Measurements from ENCODE around the gene ZNF740.

ZNF740 gene

GRCh38 chr12:53232646-53233461 lies 52.3 kb downstream of the ZNF740 start:
- Histone ChIP-seq H3K27me3 (ENCODE audit: insufficient read depth, low read length) (peaks cover 68% of the 10 kb centered on the region), H3K36me3 (ENCODE audit: insufficient read depth, low read length) (no peaks in the 10 kb centered on the region), H3K4me1 (ENCODE audit: insufficient read depth, low read length) (peaks cover 26% of the 10 kb centered on the region), H2AFZ (ENCODE audit: low read depth, low read length) (no peak overlapping the region), H3K4me3 (ENCODE audit: low read length) (no peak overlapping the region), H3K9me3 (ENCODE audit: low read length) (no peaks in the 10 kb centered on the region)

DNA sequence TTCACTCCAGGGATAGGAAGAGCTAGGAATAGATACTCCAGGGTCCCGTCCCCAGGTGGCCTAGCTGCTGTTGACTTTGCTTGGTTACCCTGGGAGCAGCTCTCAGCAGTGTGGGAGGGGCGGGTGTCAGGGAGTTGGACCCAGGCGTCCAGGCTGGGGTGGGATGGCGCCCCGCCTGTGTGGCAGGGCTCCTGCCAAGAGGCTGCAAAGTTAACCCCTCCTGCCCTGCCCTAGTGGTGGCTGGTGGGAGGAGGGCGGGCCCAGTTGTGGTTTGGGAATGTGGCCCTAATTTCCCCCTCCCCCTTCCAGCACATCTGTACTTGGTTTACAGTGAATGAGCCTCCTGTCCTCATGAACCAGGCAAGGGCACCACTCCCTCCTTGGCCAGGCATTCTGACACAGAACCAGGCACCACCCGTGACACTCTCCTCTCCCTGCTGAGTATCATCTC lies 53.2 kb downstream of the ZNF740 start:
- no peak overlapping the region for H3K4me3 ChIP-seq (ENCODE audit: low read length)
- peaks cover 62% of the 10 kb centered on the region for H3K27me3 ChIP-seq (ENCODE audit: insufficient read depth, low read length)
- H3K9me3 ChIP-seq (ENCODE audit: low read length), result no peaks in the 10 kb centered on the region
- H2AFZ ChIP-seq (ENCODE audit: low read depth, low read length), result no peak overlapping the region
- H3K4me1 ChIP-seq (ENCODE audit: insufficient read depth, low read length), result peaks cover 26% of the 10 kb centered on the region
- H3K36me3 ChIP-seq (ENCODE audit: insufficient read depth, low read length), result no peaks in the 10 kb centered on the region

DNA sequence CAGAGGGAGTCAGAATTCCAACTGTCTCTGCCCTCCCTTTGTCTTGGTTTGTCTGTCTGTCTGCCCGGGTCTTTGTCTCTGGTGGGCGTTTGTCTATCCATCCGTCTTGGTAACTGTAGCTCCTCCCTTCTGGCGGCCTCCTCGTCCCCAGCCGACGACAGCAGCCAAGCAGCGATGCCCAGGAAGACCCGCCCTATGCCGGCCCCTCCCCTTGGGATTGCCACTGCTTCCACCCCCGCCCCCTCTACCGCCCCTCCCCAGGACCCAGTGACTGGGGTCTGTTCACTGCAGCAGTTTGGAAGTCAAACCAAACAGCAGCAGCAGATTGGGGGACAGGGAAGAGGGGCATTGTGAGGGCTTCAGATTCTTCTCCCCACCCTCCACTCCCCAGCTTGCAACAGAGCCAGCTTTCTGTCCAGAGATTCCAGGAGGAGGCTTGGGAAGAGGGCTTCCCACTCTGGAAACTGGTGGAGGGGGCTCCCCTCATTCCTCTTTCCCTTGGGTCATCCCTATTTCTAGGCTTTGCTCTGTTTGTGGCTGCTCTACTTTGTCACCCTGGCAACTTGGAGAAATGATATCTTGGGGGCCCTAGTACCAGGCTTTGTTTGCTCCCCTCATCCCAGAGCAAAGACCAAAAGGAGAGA lies 53.9 kb downstream of the ZNF740 start:
- H3K4me1 ChIP-seq (ENCODE audit: insufficient read depth, low read length), result peaks cover 26% of the 10 kb centered on the region
- no peaks in the 10 kb centered on the region for H3K36me3 ChIP-seq (ENCODE audit: insufficient read depth, low read length)
- no peak overlapping the region for H3K4me3 ChIP-seq (ENCODE audit: low read length)
- no peaks in the 10 kb centered on the region for H3K9me3 ChIP-seq (ENCODE audit: low read length)
- peaks cover 55% of the 10 kb centered on the region for H3K27me3 ChIP-seq (ENCODE audit: insufficient read depth, low read length)
- H2AFZ ChIP-seq (ENCODE audit: low read depth, low read length), result no peak overlapping the region

GRCh38 chr12:53235164-53235563 lies 54.6 kb downstream of the ZNF740 start:
- Histone ChIP-seq H3K9me3 (ENCODE audit: low read length) (no peaks in the 10 kb centered on the region), H3K36me3 (ENCODE audit: insufficient read depth, low read length) (no peaks in the 10 kb centered on the region), H3K4me3 (ENCODE audit: low read length) (no peak overlapping the region), H3K4me1 (ENCODE audit: insufficient read depth, low read length) (peaks cover 26% of the 10 kb centered on the region), H2AFZ (ENCODE audit: low read depth, low read length) (no peak overlapping the region), H3K27me3 (ENCODE audit: insufficient read depth, low read length) (peaks cover 48% of the 10 kb centered on the region)

DNA sequence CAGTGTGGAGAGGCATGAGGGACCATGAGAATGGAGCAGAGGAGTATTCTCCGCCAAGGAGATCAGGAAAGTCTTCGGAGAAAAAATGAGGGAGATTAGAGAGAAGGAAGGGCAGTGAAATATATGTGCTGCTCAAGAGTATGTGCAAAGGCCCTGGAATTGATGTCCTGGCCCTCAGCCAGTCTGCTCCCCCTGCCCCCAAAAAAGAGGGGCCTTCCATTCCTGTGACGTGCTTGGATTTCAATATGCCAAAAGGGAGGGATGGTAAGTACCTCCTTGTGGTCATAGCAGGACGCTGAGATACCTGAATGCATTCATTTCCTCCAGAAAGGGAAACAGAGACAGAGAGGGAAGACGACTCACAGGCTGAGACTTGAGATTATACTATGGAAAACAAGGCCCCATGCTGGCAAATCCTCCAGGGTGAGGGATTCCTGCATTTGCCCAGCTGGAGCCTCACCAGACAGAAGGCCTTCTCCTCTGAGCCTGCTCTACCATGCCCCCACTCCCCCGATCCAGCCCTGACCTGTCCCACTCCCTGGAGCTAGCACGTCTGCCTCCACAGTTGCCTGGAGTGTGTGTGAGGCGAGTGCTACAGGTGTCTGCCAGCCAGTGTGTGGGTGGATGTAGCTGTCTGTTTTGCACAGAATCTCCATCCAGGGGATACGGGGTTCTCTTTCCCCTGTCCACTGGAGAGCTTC lies 55.4 kb downstream of the ZNF740 start:
- Histone ChIP-seq H3K4me3 (ENCODE audit: low read length) (no peak overlapping the region), H3K9me3 (ENCODE audit: low read length) (no peaks in the 10 kb centered on the region), H3K4me1 (ENCODE audit: insufficient read depth, low read length) (peaks cover 26% of the 10 kb centered on the region), H2AFZ (ENCODE audit: low read depth, low read length) (no peak overlapping the region), H3K27me3 (ENCODE audit: insufficient read depth, low read length) (peaks cover 42% of the 10 kb centered on the region), H3K36me3 (ENCODE audit: insufficient read depth, low read length) (no peaks in the 10 kb centered on the region)

- Histone ChIP-seq H3K36me3 (ENCODE audit: insufficient read depth, low read length) (no peaks in the 10 kb centered on the region), H3K4me1 (ENCODE audit: insufficient read depth, low read length) (peaks cover 26% of the 10 kb centered on the region), H3K27me3 (ENCODE audit: insufficient read depth, low read length) (peaks cover 36% of the 10 kb centered on the region), H3K4me3 (ENCODE audit: low read length) (no peak overlapping the region), H2AFZ (ENCODE audit: low read depth, low read length) (no peak overlapping the region), H3K9me3 (ENCODE audit: low read length) (no peaks in the 10 kb centered on the region)
Observed at GRCh38 chr12:53236443-53237111, 56.1 kb downstream of the ZNF740 start.

- H3K27me3 ChIP-seq (ENCODE audit: insufficient read depth, low read length), result peaks cover 20% of the 10 kb centered on the region
- H3K9me3 ChIP-seq (ENCODE audit: low read length), result no peaks in the 10 kb centered on the region
- H3K36me3 ChIP-seq (ENCODE audit: insufficient read depth, low read length), result no peaks in the 10 kb centered on the region
- no peak overlapping the region for H3K4me3 ChIP-seq (ENCODE audit: low read length)
- H3K4me1 ChIP-seq (ENCODE audit: insufficient read depth, low read length), result peaks cover 18% of the 10 kb centered on the region
- H2AFZ ChIP-seq (ENCODE audit: low read depth, low read length), result no peak overlapping the region
Observed at GRCh38 chr12:53239643-53240258, 59.2 kb downstream of the ZNF740 start.

GRCh38 chr12:53241623-53242412 lies 61.3 kb downstream of the ZNF740 start:
- H2AFZ ChIP-seq (ENCODE audit: low read depth, low read length), result no peak overlapping the region
- no peaks in the 10 kb centered on the region for H3K9me3 ChIP-seq (ENCODE audit: low read length)
- peaks cover 7% of the 10 kb centered on the region for H3K27me3 ChIP-seq (ENCODE audit: insufficient read depth, low read length)
- no peak overlapping the region for H3K4me3 ChIP-seq (ENCODE audit: low read length)
- no peaks in the 10 kb centered on the region for H3K36me3 ChIP-seq (ENCODE audit: insufficient read depth, low read length)
- peaks cover 19% of the 10 kb centered on the region for H3K4me1 ChIP-seq (ENCODE audit: insufficient read depth, low read length)

DNA sequence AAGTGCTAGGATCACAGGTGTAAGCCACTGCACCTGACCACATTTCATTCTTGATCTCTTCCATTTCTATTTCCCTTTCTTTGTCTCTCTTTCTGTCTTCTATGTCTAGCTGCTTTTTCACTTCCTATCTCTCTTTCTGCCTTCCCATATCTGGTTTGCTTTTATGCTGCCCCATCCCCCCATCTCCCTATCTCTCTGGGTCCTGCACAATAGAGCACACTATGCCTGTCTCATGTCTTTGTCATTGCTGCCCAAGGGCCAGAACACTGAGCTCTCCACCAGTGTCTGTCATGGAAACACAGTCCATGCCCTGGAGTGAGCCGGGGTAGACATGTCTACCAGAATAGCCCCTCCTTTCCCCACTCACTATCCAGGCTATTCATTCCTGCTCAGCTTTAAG lies 63.8 kb downstream of the ZNF740 start:
- Histone ChIP-seq H3K27me3 (ENCODE audit: insufficient read depth, low read length) (peaks cover 4% of the 10 kb centered on the region), H3K36me3 (ENCODE audit: insufficient read depth, low read length) (no peaks in the 10 kb centered on the region), H3K4me1 (ENCODE audit: insufficient read depth, low read length) (peaks cover 19% of the 10 kb centered on the region), H3K4me3 (ENCODE audit: low read length) (no peak overlapping the region), H3K9me3 (ENCODE audit: low read length) (no peaks in the 10 kb centered on the region), H2AFZ (ENCODE audit: low read depth, low read length) (no peak overlapping the region)
